Endothelial cell (in vitro differentiated cells): ENCODE results near the gene CGB5. TPM values are rescaled to one million over a fixed set of nuclear protein-coding genes. Genes with fewer than 3 reads are reported as not detected.

ENCODE experiments used
- DNase-seq: peaks from one replicate; pipeline ENCODE4 v3.0.0; 2021; ENCODE audit warnings: low spot score
- H3K27ac Mint-ChIP-seq: one replicate; pipeline ENCODE4 v1.8.0; 2021; ENCODE audit warnings: mixed read lengths, inconsistent platforms; ENCODE audit not compliant: unreplicated experiment
- H3K27me3 Mint-ChIP-seq: one replicate; pipeline ENCODE4 v1.8.0; 2021; ENCODE audit warnings: mild to moderate bottlenecking, moderate library complexity, mixed read lengths, inconsistent platforms; ENCODE audit not compliant: unreplicated experiment
- H3K36me3 Mint-ChIP-seq: one replicate; pipeline ENCODE4 v1.8.0; 2021; ENCODE audit warnings: mild to moderate bottlenecking, low read depth, mixed read lengths, inconsistent platforms; ENCODE audit not compliant: unreplicated experiment
- H3K4me1 Mint-ChIP-seq: one replicate; pipeline ENCODE4 v1.8.0; 2021; ENCODE audit warnings: mild to moderate bottlenecking, mixed read lengths, inconsistent platforms; ENCODE audit not compliant: unreplicated experiment
- H3K4me3 Mint-ChIP-seq: one replicate; pipeline ENCODE4 v1.8.0; 2021; ENCODE audit warnings: mild to moderate bottlenecking, mixed read lengths, inconsistent platforms; ENCODE audit not compliant: unreplicated experiment
- H3K9me3 Mint-ChIP-seq: one replicate; pipeline ENCODE4 v1.8.0; 2021; ENCODE audit warnings: mixed read lengths, inconsistent platforms; ENCODE audit not compliant: unreplicated experiment
- CTCF ChIP-seq: fragments of 200-600 bp; sonication (generic); IDR thresholded peaks from one replicate; pipeline ENCODE4 v1.5.0; 2021; ENCODE audit warnings: antibody characterized with exemption; ENCODE audit not compliant: unreplicated experiment
- microRNA-seq: library from miRNA; unstranded; fragments of <30 nt; microRNA quantifications from one replicate; pipeline ENCODE4, GENCODE V29; 2020; ENCODE audit not compliant: unreplicated experiment
- total RNA-seq: library from RNA; stranded (reverse); fragmentation: NEBNext Ultra II Directional; extraction: Animal tissue kit (Norgen Biotek cat#: 25700); gene quantifications from one replicate; pipeline ENCODE4 v1.2.1, GENCODE V29; 2021; ENCODE audit not compliant: unreplicated experiment

The CGB5 gene
- total RNA-seq, 1 donor from 2014 or later = not detected

DNA sequence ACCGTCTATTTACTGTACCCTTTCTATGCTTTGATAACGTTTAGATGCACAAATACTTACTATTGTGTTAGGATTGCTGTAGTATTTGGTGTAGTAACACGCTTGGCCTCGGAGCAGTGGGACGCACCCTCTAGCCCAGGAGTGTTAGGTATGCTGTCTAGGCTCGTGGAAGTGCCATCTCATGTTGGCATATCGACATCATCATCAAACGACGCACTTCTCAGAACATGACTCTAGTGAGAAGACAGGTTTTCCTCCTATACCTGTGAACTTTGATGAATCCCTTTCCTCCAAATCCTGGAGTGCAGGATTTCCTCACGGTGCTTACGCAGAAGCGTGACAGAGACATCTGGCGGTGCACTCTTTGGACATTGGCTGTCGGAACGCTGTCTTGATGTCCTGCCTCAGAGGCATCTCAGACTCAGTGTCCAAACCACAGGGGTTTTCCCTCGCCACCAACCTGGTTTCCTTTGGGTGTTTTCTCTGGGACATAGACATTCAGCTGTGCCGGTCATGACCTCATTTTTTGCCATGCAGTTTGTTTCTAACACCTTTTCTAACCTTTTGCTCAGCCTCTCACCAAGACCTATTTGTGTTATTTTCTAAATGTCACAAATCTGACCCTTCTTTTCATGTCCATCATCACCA lies 47.9 kb downstream of the CGB5 start:
- DNase-seq = no peak
- Mint-ChIP-seq H3K4me3 (peak overlapping the region; percentile 60), H3K4me1 (peaks cover 10% of the 10 kb centered on the region), H3K27ac (peak overlapping the region; percentile 48), H3K27me3 (peaks cover 9% of the 10 kb centered on the region), H3K36me3 (peaks cover 37% of the 10 kb centered on the region), H3K9me3 (no peaks in the 10 kb centered on the region)
- no peak for TF ChIP-seq CTCF

GRCh38 chr19:49092686-49093085 lies 49.0 kb downstream of the CGB5 start:
- Mint-ChIP-seq H3K9me3 (no peaks in the 10 kb centered on the region), H3K27ac (no peak overlapping the region), H3K4me1 (peaks cover 12% of the 10 kb centered on the region), H3K27me3 (peaks cover 9% of the 10 kb centered on the region), H3K36me3 (peaks cover 35% of the 10 kb centered on the region), H3K4me3 (no peak overlapping the region)
- no peak for TF ChIP-seq CTCF
- DNase-seq = no peak

Small RNA genes within 50 kb of the gene (microRNA-seq; reads per million reads assigned to microRNA genes)
- 1.2 reads per million, percentile 17 among the genes with 10 or more reads in this experiment for gene MIR6798

Other genes starting within 250 kb of the CGB5 start
- 35.0 TPM for gene BCAT2, start 232.8 kb upstream of the CGB5 start, total RNA-seq
- 65.6 TPM for gene HSD17B14, start 207.4 kb upstream of the CGB5 start, total RNA-seq
- 14.1 TPM for gene PLEKHA4, start 175.2 kb upstream of the CGB5 start, total RNA-seq
- 65.8 TPM for gene PPP1R15A, start 171.4 kb upstream of the CGB5 start, total RNA-seq
- gene TULP2, start 145.1 kb upstream of the CGB5 start, total RNA-seq = 4.3 TPM
- 244 TPM for gene NUCB1, start 143.5 kb upstream of the CGB5 start, total RNA-seq
- 1.0 TPM for gene DHDH, start 110.1 kb upstream of the CGB5 start, total RNA-seq
- 286 TPM for gene BAX, start 89.0 kb upstream of the CGB5 start, total RNA-seq
- 1,109 TPM for gene FTL, start 78.5 kb upstream of the CGB5 start, total RNA-seq
- 45.7 TPM for gene GYS1, start 50.5 kb upstream of the CGB5 start, total RNA-seq
- gene RUVBL2, start 50.0 kb upstream of the CGB5 start, total RNA-seq = 80.6 TPM
- gene LHB, start 26.8 kb upstream of the CGB5 start, total RNA-seq = 1.4 TPM
- gene CGB3, start 19.5 kb upstream of the CGB5 start, total RNA-seq = not detected
- gene CGB2, start 12.0 kb upstream of the CGB5 start, total RNA-seq = not detected
- not detected for gene CGB1, start 7.0 kb upstream of the CGB5 start, total RNA-seq
- not detected for gene CGB8, start 5.3 kb downstream of the CGB5 start, total RNA-seq
- gene CGB7, start 13.9 kb downstream of the CGB5 start, total RNA-seq = not detected
- gene NTF4, start 21.0 kb downstream of the CGB5 start, total RNA-seq = not detected
- not detected for gene KCNA7, start 28.9 kb downstream of the CGB5 start, total RNA-seq
- 203 TPM for gene SNRNP70, start 41.6 kb downstream of the CGB5 start, total RNA-seq
- gene LIN7B, start 70.5 kb downstream of the CGB5 start, total RNA-seq = 5.8 TPM
- 0.51 TPM for gene C19orf73, start 75.3 kb downstream of the CGB5 start, total RNA-seq
- 19.7 TPM for gene PPFIA3, start 75.7 kb downstream of the CGB5 start, total RNA-seq
- gene HRC, start 111.5 kb downstream of the CGB5 start, total RNA-seq = 0.72 TPM
- 75.3 TPM for gene TRPM4, start 113.9 kb downstream of the CGB5 start, total RNA-seq